ENCODE results near the gene DDX20. TPM values are rescaled to one million over a fixed set of nuclear protein-coding genes. Genes with fewer than 3 reads are reported as not detected.

Gene DDX20, protein sequence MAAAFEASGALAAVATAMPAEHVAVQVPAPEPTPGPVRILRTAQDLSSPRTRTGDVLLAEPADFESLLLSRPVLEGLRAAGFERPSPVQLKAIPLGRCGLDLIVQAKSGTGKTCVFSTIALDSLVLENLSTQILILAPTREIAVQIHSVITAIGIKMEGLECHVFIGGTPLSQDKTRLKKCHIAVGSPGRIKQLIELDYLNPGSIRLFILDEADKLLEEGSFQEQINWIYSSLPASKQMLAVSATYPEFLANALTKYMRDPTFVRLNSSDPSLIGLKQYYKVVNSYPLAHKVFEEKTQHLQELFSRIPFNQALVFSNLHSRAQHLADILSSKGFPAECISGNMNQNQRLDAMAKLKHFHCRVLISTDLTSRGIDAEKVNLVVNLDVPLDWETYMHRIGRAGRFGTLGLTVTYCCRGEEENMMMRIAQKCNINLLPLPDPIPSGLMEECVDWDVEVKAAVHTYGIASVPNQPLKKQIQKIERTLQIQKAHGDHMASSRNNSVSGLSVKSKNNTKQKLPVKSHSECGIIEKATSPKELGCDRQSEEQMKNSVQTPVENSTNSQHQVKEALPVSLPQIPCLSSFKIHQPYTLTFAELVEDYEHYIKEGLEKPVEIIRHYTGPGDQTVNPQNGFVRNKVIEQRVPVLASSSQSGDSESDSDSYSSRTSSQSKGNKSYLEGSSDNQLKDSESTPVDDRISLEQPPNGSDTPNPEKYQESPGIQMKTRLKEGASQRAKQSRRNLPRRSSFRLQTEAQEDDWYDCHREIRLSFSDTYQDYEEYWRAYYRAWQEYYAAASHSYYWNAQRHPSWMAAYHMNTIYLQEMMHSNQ
- 10 to 100 TPM in 1 of 3 donors, 1 to 10 TPM in 2; 4.1 to 12.3 (median 7.2) TPM for polyA plus RNA-seq

GRCh38 chr1:111755331-111756123, at the start of gene DDX20:
Gene DDX20 (plus strand): TSS chr1:111755901. CDS start chr1:111755925, 24 bp downstream.
- Mint-ChIP-seq H3K27ac (peak within 1 kb of the TSS; percentile 96 to 100 (median 98)), H3K36me3 (peaks cover 3 to 14% (median 9%) of the 10 kb centered on the region in 3 donors), H3K4me3 (peak within 1 kb of the TSS; percentile 85 to 100 (median 99)), H3K27me3 (ENCODE audit: low read depth in 3 of 3) (peaks cover 2 to 11% (median 9%) of the 10 kb centered on the region in 3 donors), H3K4me1 (peaks cover 29 to 44% of the 10 kb centered on the region in 2 donors), H3K9me3 (no peaks in the 10 kb centered on the region)
- DNase-seq = peak; percentile 95 to 97 (median 96)

DNA sequence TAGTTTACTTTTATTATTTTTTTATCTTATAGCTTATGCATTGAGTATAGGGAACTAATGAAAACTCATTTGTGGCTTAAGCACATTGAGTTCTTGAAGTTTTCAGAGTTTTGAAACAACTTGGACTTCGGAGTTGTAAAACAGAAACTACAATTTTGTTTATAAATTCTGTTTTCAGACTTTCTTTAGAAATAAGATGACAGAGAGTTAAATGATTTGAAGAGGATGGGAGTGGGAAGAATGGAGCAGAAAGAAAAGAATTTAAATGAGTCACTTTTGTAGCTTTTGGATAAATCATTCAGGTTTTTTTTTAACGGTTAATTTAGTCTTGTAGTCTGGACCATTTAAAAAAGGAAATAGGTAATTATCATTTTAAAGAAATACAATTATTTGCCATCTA, 48.8 kb upstream of the DDX20 start:
- Mint-ChIP-seq H3K4me1 (peaks cover 0 to 6% of the 10 kb centered on the region in 2 donors), H3K36me3 (peaks cover 4 to 32% (median 14%) of the 10 kb centered on the region in 3 donors), H3K27ac (peak overlapping the region in 1 of 6 donors; percentile 88), H3K9me3 (no peaks in the 10 kb centered on the region), H3K27me3 (ENCODE audit: low read depth in 3 of 3) (no peaks in the 10 kb centered on the region), H3K4me3 (no peak overlapping the region)
- DNase-seq = no peak

- Mint-ChIP-seq H3K4me1 (peaks cover 0 to 6% of the 10 kb centered on the region in 2 donors), H3K27ac (peak overlapping the region in 2 of 6 donors; percentile 14 to 30), H3K9me3 (no peaks in the 10 kb centered on the region), H3K4me3 (no peak overlapping the region), H3K36me3 (peaks cover 4 to 28% (median 10%) of the 10 kb centered on the region in 3 donors), H3K27me3 (ENCODE audit: low read depth in 3 of 3) (no peaks in the 10 kb centered on the region)
- DNase-seq = no peak
Observed at GRCh38 chr1:111707906-111708305, 47.8 kb upstream of the DDX20 start.

GRCh38 chr1:111709986-111710385, 45.7 kb upstream of the DDX20 start:
- no peaks in the 10 kb centered on the region for H3K9me3 Mint-ChIP-seq
- no peak for DNase-seq
- peak overlapping the region in 4 of 6 donors; percentile 8 to 74 (median 62) for H3K27ac Mint-ChIP-seq
- H3K4me1 Mint-ChIP-seq = peaks cover 3 to 6% of the 10 kb centered on the region in 2 donors
- no peak overlapping the region for H3K4me3 Mint-ChIP-seq
- peaks cover 0 to 19% (median 5%) of the 10 kb centered on the region in 3 donors for H3K36me3 Mint-ChIP-seq
- peaks cover 0 to under 1% (median 0%) of the 10 kb centered on the region in 3 donors for H3K27me3 Mint-ChIP-seq (ENCODE audit: low read depth in 3 of 3)

- Mint-ChIP-seq H3K27ac (peak overlapping the region in 1 of 6 donors; percentile 22), H3K27me3 (ENCODE audit: low read depth in 3 of 3) (peaks cover 3 to 5% (median 4%) of the 10 kb centered on the region in 3 donors), H3K9me3 (no peaks in the 10 kb centered on the region), H3K36me3 (peaks cover 0 to 8% (median 5%) of the 10 kb centered on the region in 3 donors), H3K4me1 (peaks cover 0 to 5% of the 10 kb centered on the region in 2 donors), H3K4me3 (no peak overlapping the region)
- no peak for DNase-seq
Observed at GRCh38 chr1:111716333-111716732, 39.4 kb upstream of the DDX20 start.

DNA sequence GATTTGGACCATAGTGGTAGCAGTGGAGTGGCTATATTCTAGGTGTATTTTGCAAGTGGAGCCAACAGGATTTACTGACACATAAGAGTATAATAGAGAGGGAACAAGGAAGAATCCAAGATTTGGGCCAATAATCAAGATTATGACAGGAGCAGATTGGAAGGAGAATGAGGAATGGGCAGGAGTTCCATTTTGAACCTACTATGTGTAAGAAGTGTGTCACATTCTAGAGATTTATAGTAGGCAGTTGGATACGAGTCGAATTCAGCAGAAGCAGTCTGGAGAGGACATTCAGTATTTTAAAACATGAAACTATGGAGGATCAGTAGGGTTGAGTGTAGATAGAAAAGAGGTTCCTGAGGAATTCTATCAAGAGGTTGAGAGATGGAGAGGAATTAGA, 38.3 kb upstream of the DDX20 start:
- Mint-ChIP-seq H3K4me3 (no peak overlapping the region), H3K27me3 (ENCODE audit: low read depth in 3 of 3) (peaks cover 4 to 6% (median 5%) of the 10 kb centered on the region in 3 donors), H3K36me3 (peaks cover 0 to 6% (median 5%) of the 10 kb centered on the region in 3 donors), H3K9me3 (no peaks in the 10 kb centered on the region), H3K27ac (peak overlapping the region in 3 of 6 donors; percentile 4 to 58 (median 49)), H3K4me1 (peaks cover 0 to 5% of the 10 kb centered on the region in 2 donors)
- no peak for DNase-seq

GRCh38 chr1:111719135-111719534, 36.6 kb upstream of the DDX20 start:
- peaks cover 4 to 6% (median 5%) of the 10 kb centered on the region in 3 donors for H3K27me3 Mint-ChIP-seq (ENCODE audit: low read depth in 3 of 3)
- no peaks in the 10 kb centered on the region for H3K9me3 Mint-ChIP-seq
- DNase-seq = no peak
- H3K4me3 Mint-ChIP-seq = no peak overlapping the region
- H3K36me3 Mint-ChIP-seq = peaks cover 0 to 6% (median 5%) of the 10 kb centered on the region in 3 donors
- peaks cover 0 to 5% of the 10 kb centered on the region in 2 donors for H3K4me1 Mint-ChIP-seq
- no peak overlapping the region for H3K27ac Mint-ChIP-seq

- Mint-ChIP-seq H3K4me3 (no peak overlapping the region), H3K27me3 (ENCODE audit: low read depth in 3 of 3) (peaks cover 4 to 6% (median 5%) of the 10 kb centered on the region in 3 donors), H3K27ac (no peak overlapping the region), H3K9me3 (no peaks in the 10 kb centered on the region), H3K4me1 (peaks cover 0 to 5% of the 10 kb centered on the region in 2 donors), H3K36me3 (peaks cover 0 to 6% (median 5%) of the 10 kb centered on the region in 3 donors)
- no peak for DNase-seq
Observed at GRCh38 chr1:111719674-111720132, 36.0 kb upstream of the DDX20 start.

DNA sequence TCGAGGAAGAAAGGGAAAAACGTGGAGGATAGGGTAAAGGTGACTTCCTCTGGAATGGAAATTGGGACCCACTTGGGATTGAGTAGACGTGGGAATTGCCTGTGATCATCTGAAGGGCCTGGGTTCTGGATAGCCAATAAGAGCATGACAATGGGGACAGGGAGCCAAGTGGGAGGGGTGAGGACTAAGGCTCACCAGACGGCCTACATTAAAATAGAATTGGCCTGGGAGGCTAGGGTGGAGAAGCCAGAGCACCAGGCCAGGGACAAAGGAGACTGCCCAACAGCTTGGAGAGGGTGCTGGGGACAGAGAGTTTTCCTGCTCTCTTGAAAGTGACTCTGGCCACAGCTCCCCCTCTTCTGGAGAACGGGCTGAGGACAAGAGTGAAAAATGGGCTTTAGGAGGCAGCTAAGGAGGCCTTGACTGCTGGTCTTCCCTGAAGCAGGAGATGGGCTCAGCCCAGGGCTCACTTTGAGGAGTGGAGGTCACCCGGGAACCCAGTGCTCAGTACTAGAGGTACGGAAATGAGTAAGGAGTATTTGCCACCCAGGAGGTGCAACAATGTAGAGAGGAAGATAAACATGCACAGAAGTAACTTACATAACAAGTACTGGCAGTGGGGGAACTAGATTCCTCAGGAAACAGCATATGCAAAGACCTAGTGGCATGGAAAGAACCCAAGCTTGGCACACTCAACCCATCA, 35.3 kb upstream of the DDX20 start:
- H3K4me1 Mint-ChIP-seq = peaks cover 0 to 2% of the 10 kb centered on the region in 2 donors
- H3K27ac Mint-ChIP-seq = peak overlapping the region in 4 of 6 donors; percentile 28 to 51 (median 50)
- DNase-seq = no peak
- H3K27me3 Mint-ChIP-seq (ENCODE audit: low read depth in 3 of 3) = peaks cover 3 to 5% (median 4%) of the 10 kb centered on the region in 3 donors
- no peak overlapping the region for H3K4me3 Mint-ChIP-seq
- H3K9me3 Mint-ChIP-seq = no peaks in the 10 kb centered on the region
- H3K36me3 Mint-ChIP-seq = peaks cover 0 to 6% (median 5%) of the 10 kb centered on the region in 3 donors

- Mint-ChIP-seq H3K27ac (peak overlapping the region in 5 of 6 donors; percentile 28 to 72 (median 50)), H3K4me3 (no peak overlapping the region), H3K36me3 (peaks cover 0 to 6% (median 5%) of the 10 kb centered on the region in 3 donors), H3K9me3 (no peaks in the 10 kb centered on the region), H3K4me1 (peaks cover 0 to 2% of the 10 kb centered on the region in 2 donors), H3K27me3 (ENCODE audit: low read depth in 3 of 3) (peaks cover 3 to 5% (median 4%) of the 10 kb centered on the region in 3 donors)
- no peak for DNase-seq
Observed at GRCh38 chr1:111720977-111721786, 34.5 kb upstream of the DDX20 start.

DNA sequence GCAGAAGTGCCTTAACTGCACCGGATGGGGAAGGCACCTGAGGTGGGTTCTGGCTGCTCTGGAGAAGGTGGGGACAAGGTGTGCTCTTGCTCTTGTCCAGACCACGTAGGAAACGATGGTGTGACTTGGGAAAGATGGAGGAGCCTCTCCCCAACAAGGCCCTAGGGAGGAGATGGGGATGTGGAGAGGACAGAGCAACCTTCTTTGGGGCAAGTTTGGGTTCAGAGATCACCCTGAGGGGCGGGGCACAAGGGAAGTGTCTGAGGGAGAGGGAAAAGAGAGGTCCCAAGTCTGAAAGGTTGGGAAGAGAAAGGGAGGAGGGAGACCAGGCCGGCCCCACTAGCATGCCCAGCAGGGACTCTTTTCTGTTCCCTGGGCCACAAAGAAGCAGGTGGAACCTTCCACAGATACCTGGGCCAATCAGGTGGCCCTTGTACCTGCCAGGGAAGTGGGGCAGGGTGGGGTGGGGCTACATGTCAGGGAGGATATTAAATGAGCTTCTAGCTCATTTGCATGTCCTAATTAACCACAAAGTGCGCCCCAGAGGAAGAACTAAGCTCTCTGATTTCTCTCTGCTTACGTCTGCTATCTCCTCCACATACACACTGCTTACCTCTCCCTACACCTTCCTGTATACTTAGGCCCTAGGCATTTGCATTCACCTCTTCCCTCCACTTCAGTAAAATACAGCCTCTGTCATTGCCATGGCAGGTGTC, 32.5 kb upstream of the DDX20 start:
- no peak for DNase-seq
- peak overlapping the region in 4 of 6 donors; percentile 11 to 57 (median 46) for H3K27ac Mint-ChIP-seq
- peaks cover 2 to 5% (median 3%) of the 10 kb centered on the region in 3 donors for H3K27me3 Mint-ChIP-seq (ENCODE audit: low read depth in 3 of 3)
- H3K9me3 Mint-ChIP-seq = no peaks in the 10 kb centered on the region
- no peaks in the 10 kb centered on the region for H3K36me3 Mint-ChIP-seq
- no peak overlapping the region for H3K4me3 Mint-ChIP-seq
- H3K4me1 Mint-ChIP-seq = peaks cover 0 to 2% of the 10 kb centered on the region in 2 donors

Measured in immature natural killer cell (primary cell).